Loucy (cell line): ENCODE measurements around the gene CHCHD4.

Experiments used
- EZH2phosphoT487 ChIP-seq: fragments of 200-600 bp; IDR thresholded peaks from 2 replicates; pipeline ENCODE4 v1.6.1; 2018; ENCODE audit warnings: antibody characterized with exemption, mild to moderate bottlenecking, moderate library complexity, borderline replicate concordance
- TF ChIP-seq, protein P1 (sequence below): fragments of 200-600 bp; sonication (generic); conservative IDR thresholded peaks from 2 replicates; pipeline ENCODE4 v1.5.1; 2014; ENCODE audit warnings: mild to moderate bottlenecking, antibody characterized with exemption, low read length

DNA sequence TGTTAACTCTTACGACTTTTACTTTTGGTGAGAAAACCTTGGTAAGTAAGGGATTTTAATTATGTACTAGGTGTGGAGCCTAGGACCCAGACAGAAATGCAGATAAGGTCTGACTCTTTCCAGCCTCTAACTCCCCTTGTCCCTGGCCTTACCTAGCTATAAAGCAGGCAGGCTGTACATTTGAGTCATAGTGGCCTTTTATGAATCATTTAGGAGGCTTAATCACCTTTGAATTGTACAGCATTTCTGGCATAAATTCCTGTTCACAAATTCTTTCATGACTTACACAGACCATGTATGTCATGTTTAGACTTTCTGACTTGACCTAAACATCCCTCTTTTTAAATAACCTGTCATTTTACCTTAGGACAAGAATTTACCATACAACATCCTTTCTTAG lies 47.4 kb downstream of the CHCHD4 start:
- TF ChIP-seq, protein P1, sequence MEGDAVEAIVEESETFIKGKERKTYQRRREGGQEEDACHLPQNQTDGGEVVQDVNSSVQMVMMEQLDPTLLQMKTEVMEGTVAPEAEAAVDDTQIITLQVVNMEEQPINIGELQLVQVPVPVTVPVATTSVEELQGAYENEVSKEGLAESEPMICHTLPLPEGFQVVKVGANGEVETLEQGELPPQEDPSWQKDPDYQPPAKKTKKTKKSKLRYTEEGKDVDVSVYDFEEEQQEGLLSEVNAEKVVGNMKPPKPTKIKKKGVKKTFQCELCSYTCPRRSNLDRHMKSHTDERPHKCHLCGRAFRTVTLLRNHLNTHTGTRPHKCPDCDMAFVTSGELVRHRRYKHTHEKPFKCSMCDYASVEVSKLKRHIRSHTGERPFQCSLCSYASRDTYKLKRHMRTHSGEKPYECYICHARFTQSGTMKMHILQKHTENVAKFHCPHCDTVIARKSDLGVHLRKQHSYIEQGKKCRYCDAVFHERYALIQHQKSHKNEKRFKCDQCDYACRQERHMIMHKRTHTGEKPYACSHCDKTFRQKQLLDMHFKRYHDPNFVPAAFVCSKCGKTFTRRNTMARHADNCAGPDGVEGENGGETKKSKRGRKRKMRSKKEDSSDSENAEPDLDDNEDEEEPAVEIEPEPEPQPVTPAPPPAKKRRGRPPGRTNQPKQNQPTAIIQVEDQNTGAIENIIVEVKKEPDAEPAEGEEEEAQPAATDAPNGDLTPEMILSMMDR, result no peak
- TF ChIP-seq EZH2phosphoT487, result no peak
